Measurements from ENCODE around the gene USF1. TPM values are rescaled to one million over a fixed set of nuclear protein-coding genes. Genes with fewer than 3 reads are reported as not detected.
"Not testable (repeated sequence)": the region's sequence is repeated elsewhere in the genome, so short reads cannot be mapped to it uniquely, and the experiment has no call there.

The USF1 gene
- total RNA-seq, 1 experiment from 2014 or later: 102 TPM

DNA sequence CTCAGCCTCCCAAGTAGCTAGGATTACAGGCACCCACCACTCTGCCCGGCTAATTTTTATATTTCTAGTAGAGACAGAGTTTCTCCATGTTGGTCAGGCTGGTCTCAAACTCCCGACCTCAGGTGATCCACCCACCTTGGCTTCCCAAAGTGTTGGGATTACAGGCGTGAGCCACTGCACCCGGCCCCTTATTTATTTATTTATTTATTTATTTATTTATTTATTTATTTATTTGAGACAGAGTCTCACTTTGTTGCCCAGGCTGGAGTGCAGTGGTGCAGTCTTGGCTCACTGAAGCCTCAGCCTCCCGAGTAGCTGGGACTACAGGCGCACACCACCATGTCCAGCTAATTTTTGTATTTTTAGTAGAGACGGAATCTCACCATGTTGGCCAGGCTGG is 19.9 kb upstream of the USF1 start:
- H3K27me3 ChIP-seq, H3K9me3 ChIP-seq, H3K36me3 ChIP-seq, DNase-seq, H3K4me3 ChIP-seq: not testable (repeated sequence)

DNA sequence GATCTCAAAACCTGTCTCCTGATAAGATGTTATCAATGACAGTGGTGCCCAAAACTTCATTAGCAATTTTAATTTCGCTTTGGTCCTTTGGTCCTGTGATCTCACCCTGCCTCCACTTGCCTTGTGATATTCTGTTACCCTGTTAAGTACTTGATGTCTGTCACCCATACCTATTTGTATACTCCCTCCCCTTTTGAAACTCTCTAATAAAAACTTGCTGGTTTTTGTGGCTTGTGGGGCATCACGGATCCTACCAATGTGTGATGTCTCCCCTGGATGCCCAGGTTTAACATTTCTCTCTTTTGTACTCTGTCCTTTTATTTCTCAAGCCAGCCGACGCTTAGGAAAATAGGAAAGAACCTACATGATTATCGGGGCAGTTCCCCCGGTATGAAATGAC is 18.2 kb upstream of the USF1 start:
- not testable (repeated sequence) for DNase-seq, H3K4me3 ChIP-seq, H3K27me3 ChIP-seq, H3K36me3 ChIP-seq, H3K9me3 ChIP-seq

DNA sequence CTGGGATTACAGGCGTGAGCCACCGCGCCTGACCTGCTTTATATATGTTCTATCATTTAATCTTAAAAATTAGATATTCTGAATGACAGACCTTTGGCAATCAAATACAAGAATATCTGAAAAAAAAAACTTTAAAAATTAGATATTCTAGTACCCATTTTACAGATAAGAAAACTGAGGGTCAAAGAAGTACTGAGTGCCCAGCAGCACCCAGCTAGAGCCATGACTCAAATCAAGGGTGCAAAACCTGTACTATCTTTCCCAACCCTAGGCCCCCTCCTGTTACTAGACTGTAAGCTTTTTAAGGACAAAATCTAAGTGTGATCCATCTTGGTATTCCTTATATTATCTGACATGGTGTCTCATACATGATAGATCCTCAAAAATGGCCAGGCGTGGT is 15.6 kb upstream of the USF1 start:
- Histone ChIP-seq H3K27me3 (no peaks in the 10 kb centered on the region), H3K4me3 (no peak overlapping the region), H3K36me3 (no peaks in the 10 kb centered on the region), H3K9me3 (no peaks in the 10 kb centered on the region)
- DNase-seq: no peak

DNA sequence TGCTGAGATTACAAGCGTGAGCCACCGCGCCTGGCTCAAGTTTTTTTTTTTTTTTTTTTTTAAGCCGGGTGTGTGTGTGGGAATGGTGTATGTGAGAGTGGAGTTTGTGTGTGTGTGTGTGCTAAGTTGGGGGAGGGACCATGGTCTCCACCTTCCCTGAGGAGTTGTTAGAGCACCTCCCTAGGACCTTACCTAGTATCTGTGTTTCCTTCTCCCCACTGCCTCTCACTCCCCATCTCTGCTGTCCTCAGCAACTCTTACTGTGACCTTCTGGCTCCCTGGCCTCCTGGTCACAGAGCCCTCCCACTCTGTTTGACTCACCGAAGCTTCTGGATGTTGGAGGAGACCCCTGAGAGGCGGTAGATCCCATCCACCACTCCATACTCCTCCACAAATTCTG is 13.5 kb upstream of the USF1 start:
- no peak for DNase-seq
- no peaks in the 10 kb centered on the region for H3K36me3 ChIP-seq

DNA sequence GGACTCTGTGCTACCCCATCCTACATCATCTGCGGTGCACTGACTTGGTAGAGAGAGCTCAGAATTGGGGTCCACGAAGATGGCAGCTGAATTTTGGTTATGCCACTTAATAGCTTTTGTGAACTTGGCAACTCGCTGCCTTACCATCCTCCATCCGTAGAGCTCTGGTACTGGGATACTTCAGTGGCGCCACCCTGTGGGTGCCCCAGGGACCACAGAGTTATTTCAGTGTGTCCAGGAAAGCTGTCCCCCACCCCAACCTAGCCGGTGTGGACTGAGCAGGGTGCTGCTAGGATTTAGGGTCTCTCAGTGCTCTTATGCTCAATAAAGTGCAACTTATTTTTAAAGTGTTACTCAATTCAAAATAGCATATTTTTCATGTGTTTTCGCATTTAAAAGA is 9.0 kb upstream of the USF1 start:
- DNase-seq: no peak
- no peak overlapping the region for H3K4me3 ChIP-seq
- no peaks in the 10 kb centered on the region for H3K9me3 ChIP-seq
- no peaks in the 10 kb centered on the region for H3K27me3 ChIP-seq
- no peaks in the 10 kb centered on the region for H3K36me3 ChIP-seq

More for the DNA sequence above, 13.5 kb upstream of the USF1 start:
- H3K4me3 ChIP-seq: no peak overlapping the region
- no peaks in the 10 kb centered on the region for H3K9me3 ChIP-seq
- H3K27me3 ChIP-seq: no peaks in the 10 kb centered on the region

DNA sequence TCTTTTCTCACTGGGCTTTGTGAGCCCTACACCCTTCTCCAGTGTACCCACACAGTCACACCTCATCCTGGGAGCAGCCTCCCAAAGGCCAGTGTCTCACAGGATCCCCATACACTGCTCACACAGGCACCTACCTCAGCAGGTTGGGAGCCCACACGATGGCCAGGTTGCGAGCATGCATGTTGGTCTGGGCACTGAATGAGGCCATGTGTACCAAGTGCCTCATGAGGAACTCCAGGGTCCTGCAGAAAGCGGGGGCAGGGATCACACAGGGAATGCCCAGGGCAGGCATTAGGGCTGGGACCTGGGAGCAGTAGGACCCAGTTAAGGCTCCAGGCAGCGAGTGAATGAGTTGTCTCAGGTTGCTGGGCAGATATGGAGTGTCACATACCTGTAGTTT is 8.5 kb upstream of the USF1 start:
- Histone ChIP-seq H3K9me3 (no peaks in the 10 kb centered on the region), H3K27me3 (no peaks in the 10 kb centered on the region), H3K4me3 (no peak overlapping the region), H3K36me3 (no peaks in the 10 kb centered on the region)
- DNase-seq: no peak

DNA sequence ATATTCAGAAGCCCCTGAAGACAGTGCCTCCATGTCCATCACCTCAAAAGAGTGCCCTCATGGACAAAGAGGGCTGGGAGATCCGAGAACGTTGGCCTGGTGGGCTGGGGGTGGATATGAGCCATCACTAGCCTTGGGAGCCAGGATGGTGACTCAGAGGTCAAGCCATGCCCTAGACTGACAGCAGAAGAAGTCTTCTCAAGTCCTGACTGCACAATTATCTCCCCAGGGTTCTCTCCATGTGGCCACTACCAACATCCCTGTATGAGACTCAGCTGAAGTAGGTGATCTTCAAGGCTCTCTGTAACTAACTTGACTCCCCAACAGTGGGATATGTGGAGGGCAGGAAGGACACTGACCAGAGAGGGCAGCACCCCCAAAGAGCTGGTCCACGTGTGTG is 7.1 kb upstream of the USF1 start:
- Histone ChIP-seq H3K4me3 (no peak overlapping the region), H3K27me3 (no peaks in the 10 kb centered on the region), H3K36me3 (no peaks in the 10 kb centered on the region), H3K9me3 (no peaks in the 10 kb centered on the region)
- DNase-seq: peak; percentile 64

DNA sequence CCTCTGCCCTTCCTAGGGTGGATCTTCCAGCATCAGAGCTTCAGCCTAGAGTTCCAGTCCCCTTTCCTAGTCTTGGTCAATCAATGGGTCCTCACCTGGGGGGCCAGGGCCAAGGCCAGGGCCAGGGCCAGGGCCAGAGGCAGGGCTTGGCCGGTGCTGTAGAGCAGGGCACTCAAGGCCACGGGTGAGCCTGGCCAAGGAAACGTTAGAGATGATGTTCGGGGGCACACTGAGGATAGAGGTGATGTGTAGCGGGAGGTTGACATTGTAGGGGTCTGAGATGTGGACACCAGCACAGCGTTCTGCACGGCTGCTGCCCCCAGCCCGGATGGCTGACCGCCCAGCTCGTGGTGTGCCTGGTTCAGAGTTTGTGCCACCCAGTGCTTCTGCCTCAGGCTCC is 5.4 kb upstream of the USF1 start:
- Histone ChIP-seq H3K9me3 (peaks cover 5% of the 10 kb centered on the region; the same call in 1 of the 2 replicates), H3K4me3 (no peak overlapping the region), H3K27me3 (no peaks in the 10 kb centered on the region), H3K36me3 (no peaks in the 10 kb centered on the region)
- DNase-seq: no peak

DNA sequence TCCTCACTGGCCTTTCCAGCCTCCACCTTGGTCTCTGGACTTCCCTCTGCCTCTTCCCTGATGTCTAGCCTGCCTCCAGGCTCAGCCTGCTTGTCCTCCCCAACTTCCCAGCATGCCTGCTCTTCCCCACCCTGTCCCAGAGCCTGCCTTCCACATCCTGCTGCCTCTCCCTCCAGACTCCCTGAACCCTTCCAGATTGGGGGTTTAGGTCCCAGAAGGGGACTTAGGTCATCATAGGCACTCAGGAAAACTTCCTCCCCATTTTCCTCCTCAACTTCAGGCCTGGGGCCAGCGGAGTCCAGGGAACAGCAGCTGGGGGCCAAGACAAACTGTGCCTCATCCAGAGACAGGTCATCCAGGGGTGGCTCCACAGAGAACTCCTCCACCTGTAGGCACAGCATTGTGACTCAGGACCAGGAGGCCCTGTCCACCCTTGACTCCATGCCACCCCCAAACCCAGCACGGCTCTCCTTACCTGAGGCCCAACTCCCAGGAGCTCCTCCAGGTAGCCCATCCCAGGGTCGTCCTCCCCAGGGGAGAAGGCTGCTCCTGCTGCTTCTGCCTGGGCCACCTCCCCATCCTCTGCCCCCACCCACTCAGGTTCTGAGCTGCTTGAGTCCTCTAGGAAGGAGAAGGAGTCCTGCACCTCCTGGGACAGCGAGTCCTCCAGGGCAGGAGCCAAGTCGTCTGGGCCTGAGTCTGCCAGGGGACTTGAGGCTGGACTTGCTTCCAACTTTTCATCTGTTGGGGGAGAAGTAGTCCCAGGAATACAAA is 3.4 kb upstream of the USF1 start:
- Histone ChIP-seq H3K36me3 (no peaks in the 10 kb centered on the region; the same call in 1 of the 2 replicates), H3K9me3 (peaks cover 5% of the 10 kb centered on the region; the same call in 1 of the 2 replicates), H3K4me3 (no peak overlapping the region), H3K27me3 (no peaks in the 10 kb centered on the region)
- DNase-seq: no peak

DNA sequence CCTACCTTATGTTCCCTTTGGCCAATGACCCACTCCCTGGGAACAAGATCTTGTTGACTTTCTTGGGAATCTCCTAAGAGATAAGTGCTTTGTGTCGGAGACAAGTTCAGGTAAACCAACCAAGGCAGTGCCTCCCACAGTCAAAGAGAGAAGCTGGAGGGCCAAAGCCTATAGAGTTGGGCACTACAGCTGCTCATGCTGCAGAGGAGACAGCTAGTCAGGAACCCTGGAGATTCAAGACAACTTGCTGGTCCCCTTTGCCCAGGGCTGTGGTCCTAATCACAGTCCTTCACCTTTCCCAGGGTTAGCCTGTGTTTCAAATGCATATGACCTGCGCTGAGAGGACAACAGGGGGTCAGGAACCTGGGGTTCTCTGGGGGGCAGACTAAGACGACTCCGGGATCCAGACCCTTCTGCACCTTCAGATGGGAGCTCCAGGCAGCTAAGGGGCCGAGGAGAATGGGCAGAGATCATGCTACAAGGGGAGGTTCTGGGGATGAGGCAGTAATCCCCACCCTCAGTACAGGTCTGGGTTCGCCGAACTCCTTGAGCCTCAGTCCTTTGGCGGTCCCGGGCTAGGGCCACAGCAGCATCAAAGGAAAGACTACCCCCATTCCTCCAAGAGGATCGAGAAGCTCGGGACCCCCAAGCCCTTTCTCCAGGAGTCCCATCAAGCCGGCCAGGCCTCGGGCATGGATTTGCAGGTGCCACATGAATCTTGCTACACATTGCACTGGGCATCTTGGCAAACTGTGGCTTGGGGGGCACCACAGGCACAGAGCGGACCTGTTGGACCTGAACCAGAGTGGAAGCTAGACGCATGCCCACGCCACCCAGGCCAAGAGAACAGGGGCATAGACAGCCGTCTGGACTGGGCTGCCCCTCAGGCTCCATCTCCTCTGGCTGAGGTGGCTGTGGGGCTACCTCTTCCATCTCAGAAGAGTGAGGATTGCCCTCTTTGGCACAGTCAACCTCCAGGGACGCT is 2.0 kb upstream of the USF1 start:
- peaks cover 6% of the 10 kb centered on the region for H3K36me3 ChIP-seq
- peaks cover 5% of the 10 kb centered on the region; the same call in 1 of the 2 replicates for H3K9me3 ChIP-seq
- DNase-seq: no peak
- H3K27me3 ChIP-seq: no peaks in the 10 kb centered on the region
- no peak overlapping the region for H3K4me3 ChIP-seq

DNA sequence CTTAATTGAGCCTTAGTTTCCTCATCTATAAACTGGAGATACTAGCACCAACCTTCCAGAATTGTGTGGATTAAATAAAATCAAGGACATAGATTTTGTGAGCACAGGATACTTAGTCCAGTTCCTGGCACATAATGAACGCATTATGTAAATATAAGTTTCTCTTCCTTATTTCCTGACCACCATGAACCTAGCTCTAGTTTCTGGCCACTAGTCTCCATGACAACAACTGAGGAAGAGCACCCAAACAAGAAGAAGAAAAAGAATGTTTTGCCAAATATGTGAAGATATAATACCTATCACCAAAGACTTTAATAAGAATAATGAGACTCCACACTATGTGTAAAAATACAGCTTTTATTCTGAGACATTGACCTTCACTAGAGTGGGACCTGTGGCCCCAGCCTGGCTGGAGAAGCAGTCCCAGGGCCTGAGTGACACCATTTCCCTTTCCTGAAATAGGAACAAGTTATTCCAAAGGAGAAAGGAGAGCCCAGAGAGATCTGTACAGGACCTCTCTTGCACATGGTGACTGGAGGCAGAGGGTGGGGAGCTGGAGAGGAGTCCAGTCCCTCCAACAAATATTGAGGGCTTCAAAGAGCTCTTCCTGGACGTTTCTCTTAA is 940 bp upstream of the USF1 start:
- DNase-seq: no peak
- H3K27me3 ChIP-seq: no peaks in the 10 kb centered on the region
- peaks cover 5% of the 10 kb centered on the region; the same call in 1 of the 2 replicates for H3K9me3 ChIP-seq
- peak overlapping the region; percentile 81 for H3K4me3 ChIP-seq
- peaks cover 17% of the 10 kb centered on the region for H3K36me3 ChIP-seq

DNA sequence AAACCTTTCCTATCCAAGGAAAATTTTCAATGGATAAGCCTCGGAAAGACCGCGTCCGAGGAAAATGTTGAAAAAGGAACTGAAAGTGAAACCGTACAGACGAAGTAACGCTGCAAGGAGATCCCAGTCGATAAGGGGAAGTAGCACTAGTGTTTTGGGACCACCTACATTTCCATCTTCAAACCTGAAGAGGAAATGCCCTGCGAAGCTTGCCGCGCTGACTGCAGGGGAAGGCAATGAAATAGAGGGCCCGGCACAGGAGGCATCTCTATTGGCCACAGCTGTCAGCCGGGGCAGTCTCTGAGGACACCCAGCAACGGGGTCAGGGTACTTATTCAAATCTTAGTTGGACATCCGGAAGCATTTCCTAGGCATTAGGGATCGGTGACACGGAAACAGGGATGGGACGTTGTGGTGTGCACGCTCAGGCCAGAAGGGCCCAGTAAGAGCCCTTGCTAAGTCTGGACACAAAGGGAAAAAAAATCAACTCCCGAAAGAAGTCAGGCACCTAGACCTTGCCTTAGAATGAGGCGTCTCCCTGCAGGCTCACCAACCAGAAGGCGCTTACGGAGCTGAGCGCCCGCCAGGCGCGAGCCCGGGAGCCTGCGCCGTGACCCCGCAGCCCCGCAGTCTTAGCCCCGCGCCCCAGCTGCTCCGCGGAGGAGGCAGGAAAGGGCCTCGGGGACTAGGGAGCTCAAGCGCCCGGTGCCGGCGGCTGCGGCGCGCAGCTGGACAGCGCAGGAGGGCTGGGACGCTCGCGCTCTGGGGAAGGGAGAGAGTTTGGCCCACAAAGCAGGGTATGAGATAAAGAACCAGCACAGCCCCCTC is 655 bp downstream of the USF1 start:
- peak; percentile 68 for DNase-seq
- peaks cover 5% of the 10 kb centered on the region; the same call in 1 of the 2 replicates for H3K9me3 ChIP-seq

DNA sequence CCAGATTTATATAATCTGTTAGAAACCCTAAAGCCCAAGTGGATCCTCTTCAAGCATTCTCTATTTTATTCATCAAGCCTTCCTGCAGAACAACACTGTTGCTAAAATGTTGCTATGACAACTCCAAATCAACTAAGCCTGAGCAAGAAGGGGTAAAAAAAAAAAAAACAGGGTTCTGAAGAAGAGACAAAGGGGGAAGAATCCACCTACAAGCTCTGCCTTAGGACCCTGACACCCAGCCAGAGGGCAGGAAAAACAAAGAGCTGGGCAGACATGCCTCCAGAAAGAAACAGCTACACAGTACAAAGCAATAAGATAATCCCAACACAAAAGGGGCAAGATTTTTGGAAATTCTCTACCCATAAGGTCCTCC is 1.3 kb downstream of the USF1 start:
- DNase-seq: no peak
- no peaks in the 10 kb centered on the region for H3K27me3 ChIP-seq
- H3K36me3 ChIP-seq: peaks cover 37% of the 10 kb centered on the region
- H3K4me3 ChIP-seq: peak overlapping the region; percentile 81
- peaks cover 5% of the 10 kb centered on the region; the same call in 1 of the 2 replicates for H3K9me3 ChIP-seq

More for the DNA sequence above, 655 bp downstream of the USF1 start:
- Histone ChIP-seq H3K36me3 (peaks cover 31% of the 10 kb centered on the region), H3K4me3 (peak overlapping the region; percentile 81), H3K27me3 (no peaks in the 10 kb centered on the region)

DNA sequence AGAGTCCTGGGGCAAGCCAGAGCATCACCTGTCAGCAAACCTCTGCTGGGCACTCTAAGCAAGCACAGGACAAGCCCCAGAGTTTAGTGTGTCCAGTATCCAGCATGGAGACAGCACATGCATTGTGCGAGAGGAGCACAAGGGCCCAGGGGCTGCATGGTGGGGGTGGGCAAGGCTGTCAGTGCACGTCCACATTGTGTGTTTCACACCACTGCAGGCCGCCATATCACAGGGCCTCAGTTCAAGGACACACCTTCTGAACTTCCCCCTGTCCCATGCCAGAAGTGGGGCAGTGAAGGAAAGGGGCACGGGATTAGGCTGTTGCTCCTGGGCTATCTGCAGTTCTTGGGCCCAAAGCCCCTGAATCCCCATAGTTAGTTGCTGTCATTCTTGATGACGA is 6.2 kb downstream of the USF1 start:
- no peaks in the 10 kb centered on the region for H3K9me3 ChIP-seq
- no peaks in the 10 kb centered on the region for H3K27me3 ChIP-seq
- peaks cover 43% of the 10 kb centered on the region for H3K36me3 ChIP-seq
- DNase-seq: no peak
- H3K4me3 ChIP-seq: no peak overlapping the region

DNA sequence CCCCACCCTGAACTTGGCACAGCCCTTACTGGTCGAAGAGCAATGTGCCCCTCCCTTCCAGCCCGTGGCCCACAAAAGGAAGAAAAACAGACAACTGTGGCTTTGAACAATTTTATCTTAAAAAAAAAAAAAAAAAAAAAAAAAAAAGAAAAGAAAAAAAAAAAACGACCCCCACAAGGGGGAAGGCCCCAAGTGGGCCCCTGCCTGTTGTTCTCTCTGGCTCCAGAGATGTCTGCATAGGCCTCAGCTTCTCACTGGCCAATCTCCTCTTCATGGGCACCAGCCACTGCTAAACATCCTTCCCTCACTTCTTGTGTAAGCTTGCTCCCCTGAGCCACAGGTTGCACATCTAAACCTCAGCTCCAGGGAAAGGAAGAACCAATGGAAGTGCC is 6.6 kb downstream of the USF1 start:
- peaks cover 43% of the 10 kb centered on the region for H3K36me3 ChIP-seq
- no peak for DNase-seq
- H3K9me3 ChIP-seq: no peaks in the 10 kb centered on the region
- H3K27me3 ChIP-seq: no peaks in the 10 kb centered on the region
- no peak overlapping the region for H3K4me3 ChIP-seq

DNA sequence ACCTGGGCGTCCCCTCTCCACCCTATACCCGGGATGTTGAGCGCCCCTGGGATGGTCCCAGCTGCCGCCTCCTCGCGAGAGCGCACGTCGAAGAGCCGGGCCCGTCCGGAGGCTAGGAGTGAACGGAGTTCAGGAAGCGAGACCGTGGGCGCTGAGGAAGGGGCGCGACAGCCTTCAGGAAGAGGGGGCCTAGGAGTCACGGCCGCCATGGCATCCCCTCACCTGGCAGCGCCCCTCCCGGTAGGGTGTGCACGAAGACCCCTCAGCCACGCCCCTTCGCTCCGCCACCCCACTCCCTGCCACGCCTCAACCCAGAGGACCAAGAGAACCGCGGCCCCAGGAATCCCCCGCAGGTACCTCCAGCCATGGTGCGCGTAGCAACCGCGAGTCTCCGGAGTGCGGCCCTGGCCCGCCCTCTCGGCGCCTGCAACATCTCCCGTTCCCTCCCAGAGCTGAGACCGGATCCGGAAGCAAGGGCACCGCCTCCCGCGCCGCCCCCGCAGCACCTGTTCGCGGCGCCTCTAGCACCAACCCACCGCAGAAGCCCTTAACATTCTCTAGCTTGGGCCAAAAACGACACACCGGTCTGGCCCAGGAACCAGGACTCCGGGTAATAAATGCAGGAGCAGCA is 7.1 kb downstream of the USF1 start, which contains the start of gene TSTD1:
Gene TSTD1, minus strand, starts transcription at position 442 of the 631 bp plus-strand sequence. Its CDS starts 75 bp downstream, at position 367.
- no peak for DNase-seq
- Histone ChIP-seq H3K36me3 (peaks cover 43% of the 10 kb centered on the region), H3K4me3 (no peak within 1 kb of the TSS), H3K9me3 (no peaks in the 10 kb centered on the region), H3K27me3 (no peaks in the 10 kb centered on the region)
